Esophagus muscularis mucosa (tissue), 3 donors: ENCODE data around the gene NAV3.

ENCODE experiments used
- POLR2AphosphoS5 ChIP-seq, 2 donors: sonication (generic); formaldehyde crosslinking; IDR thresholded peaks; one replicate each; pipeline ENCODE4 v1.6.1; 2017; ENCODE audit warnings: antibody characterized with exemption in 2 of 2
- TF ChIP-seq, protein P1 (sequence below), 3 experiments: fragments of 200-600 bp in 2 of 3; fragments of 450-650 bp in 1 of 3; sonication (generic) in 2 of 3; IDR thresholded peaks; one replicate each; pipeline ENCODE4 v1.5.1; 2017 to 2019; ENCODE audit warnings: antibody characterized with exemption in 3 of 3, mild to moderate bottlenecking in 2 of 3, moderate library complexity in 1 of 3

GRCh38 chr12:77861317-77861716 is 30.6 kb downstream of the NAV3 start:
- TF ChIP-seq, protein P1, sequence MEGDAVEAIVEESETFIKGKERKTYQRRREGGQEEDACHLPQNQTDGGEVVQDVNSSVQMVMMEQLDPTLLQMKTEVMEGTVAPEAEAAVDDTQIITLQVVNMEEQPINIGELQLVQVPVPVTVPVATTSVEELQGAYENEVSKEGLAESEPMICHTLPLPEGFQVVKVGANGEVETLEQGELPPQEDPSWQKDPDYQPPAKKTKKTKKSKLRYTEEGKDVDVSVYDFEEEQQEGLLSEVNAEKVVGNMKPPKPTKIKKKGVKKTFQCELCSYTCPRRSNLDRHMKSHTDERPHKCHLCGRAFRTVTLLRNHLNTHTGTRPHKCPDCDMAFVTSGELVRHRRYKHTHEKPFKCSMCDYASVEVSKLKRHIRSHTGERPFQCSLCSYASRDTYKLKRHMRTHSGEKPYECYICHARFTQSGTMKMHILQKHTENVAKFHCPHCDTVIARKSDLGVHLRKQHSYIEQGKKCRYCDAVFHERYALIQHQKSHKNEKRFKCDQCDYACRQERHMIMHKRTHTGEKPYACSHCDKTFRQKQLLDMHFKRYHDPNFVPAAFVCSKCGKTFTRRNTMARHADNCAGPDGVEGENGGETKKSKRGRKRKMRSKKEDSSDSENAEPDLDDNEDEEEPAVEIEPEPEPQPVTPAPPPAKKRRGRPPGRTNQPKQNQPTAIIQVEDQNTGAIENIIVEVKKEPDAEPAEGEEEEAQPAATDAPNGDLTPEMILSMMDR (IDR thresholded peaks at IDR 0.05), result no peak
- TF ChIP-seq POLR2AphosphoS5 (IDR thresholded peaks at IDR 0.05), result no peak
